Medulla oblongata (tissue), 1 donor: ENCODE results near the gene MORN3.
"Not testable (repeated sequence)": the region's sequence is repeated elsewhere in the genome, so short reads cannot be mapped to it uniquely, and the experiment has no call there.

Experiments used
- DNase-seq: peaks from one replicate; pipeline ENCODE4 v3.0.0-alpha.2; 2015; ENCODE audit errors: extremely low spot score

The MORN3 gene

DNA sequence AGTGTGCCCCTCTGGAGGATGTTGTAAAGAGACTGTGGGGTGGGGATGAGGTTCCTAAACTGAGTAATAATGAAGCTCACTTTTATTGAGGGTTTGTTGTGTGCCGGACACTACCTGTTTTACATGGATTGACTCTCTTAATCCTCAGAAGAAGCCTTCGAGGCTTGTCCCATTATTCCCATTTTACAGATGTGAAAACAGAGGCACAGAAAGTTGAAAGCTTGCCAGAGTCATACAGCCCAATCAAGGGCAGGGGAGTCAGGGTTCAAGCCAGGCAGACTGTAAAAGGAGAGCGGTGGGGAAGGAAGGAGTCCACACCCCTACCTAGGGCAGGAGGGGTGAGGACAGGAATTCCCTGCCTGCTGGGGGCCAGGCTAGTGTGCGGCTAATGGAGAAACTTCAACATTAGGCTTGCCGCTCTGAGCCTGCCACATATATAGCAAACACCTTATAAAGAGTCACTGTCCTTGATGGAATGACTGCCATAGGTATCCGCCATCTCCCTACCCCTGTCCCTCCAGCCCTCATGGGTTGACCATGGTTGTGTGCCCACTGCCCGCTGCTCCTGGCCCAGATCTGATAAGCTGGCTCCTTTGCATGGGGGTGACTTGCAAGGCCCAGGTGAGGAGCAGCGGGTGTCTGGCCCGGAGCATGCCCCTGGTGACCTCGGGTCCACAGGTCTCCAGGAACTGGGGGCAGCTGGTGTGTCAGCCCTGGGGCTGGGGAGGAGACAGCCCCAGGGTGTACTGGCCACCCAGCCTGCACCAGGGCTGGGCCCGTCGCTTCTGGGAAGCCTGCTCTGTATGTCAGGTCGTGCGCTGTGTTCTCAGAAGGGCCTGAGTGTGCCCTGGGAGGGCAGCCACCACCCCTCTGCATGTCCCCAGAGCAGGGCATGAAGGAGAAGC lies 30.9 kb downstream of the MORN3 start:
- DNase-seq: no peak

DNA sequence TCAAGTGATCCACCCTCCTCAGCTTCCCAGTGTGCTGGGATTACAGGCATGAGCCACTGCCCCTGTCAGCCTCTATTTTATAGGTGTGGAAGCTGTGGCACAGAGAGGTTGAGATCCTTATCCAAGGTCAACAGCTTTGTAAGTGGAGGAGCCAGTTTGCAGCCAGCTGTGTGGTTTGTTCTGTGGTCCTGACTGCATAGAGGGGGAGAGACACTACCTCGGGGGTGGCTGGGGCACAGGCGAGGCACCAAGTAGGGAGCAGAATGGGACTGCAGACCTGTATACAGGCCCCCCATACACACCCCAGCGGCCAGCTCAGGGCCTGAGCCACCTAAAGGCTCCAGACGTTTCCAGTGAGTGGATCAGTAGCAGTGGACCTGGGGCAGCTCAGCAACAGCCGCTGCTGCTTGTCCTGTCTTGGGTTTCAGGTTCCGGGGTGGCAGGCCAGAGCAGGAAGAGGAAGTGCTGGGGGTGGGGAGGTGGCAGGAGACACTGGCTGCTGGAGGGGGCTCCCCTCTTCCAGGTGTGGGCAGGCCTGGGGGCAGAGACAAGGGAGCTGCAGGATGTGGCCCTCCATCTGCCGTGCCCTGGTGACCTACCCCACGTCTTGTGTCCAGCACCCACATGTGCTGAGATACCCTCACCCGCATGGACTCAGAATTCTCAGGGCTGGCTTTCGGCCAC lies 32.1 kb downstream of the MORN3 start:
- DNase-seq: peak; percentile 38

DNA sequence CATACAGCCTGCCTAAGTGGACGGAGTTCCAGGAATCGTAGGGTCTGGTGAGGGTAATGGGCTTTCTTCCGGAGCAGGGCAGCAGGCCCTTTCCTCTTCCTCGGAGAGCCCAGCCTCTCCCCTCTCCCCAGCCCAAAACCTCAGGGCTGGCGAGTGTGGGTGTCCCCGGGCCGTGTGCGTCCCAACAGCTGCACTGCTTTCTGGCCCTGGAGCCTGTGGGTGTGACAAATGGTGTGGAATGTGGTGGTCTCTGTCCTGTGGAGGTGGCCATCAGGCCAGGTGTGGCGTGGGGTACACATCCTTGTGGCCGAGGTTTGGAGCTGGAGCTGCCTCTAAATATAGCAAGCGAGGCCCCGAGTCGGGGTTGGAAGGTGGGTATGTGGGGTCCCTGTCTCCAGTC lies 34.6 kb downstream of the MORN3 start:
- DNase-seq: no peak

DNA sequence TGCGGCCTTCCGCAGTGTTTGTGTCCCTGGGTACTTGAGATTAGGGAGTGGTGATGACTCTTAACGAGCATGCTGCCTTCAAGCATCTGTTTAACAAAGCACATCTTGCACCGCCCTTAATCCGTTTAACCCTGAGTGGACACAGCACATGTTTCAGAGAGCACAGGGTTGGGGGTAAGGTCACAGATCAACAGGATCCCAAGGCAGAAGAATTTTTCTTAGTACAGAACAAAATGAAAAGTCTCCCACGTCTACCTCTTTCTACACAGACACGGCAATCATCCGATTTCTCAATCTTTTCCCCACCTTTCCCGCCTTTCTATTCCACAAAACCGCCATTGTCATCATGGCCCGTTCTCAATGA lies 35.6 kb downstream of the MORN3 start:
- DNase-seq: not testable (repeated sequence)

DNA sequence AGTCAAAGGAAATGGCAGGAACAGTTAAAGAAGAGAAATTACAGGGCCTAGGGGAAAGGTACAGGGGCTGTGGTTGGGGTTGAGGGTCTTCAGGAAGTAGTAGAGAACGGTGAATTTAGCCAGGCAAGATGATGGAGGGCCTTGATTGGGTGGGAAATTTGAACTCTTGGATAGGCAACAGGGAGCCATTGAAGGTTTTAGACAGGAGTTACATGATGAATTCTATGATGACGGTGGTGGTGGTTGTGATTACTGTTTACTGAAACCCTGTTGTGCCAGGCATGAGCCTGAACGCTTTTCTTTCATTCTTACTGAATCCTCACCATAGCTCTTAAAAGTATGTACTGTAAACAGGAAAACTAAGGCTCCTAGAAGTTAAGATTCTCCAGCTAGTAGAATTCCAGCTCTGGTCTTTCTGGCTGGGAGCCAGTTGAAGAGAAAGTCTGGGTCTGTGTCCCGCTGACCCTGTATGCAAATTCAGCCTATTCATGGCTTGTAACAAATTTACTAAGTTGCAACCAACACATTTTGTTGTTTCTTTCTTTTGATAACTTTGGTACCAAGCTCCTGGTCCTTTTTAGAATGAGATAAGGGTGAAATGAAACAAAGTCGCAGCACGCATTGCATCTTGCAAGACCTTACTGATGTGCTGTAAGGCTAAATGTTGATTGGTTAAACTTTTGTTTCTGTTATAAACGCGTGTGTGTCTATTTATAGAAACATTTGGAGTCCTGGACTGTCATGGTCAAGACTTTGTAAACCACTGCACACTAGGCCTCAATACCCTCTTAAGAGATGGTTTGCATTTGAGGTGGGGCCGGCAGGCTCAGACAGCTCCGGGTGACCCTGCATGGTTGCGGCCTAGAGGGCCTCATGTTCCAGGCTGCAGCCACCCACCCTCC lies 37.1 kb downstream of the MORN3 start:
- no peak for DNase-seq

DNA sequence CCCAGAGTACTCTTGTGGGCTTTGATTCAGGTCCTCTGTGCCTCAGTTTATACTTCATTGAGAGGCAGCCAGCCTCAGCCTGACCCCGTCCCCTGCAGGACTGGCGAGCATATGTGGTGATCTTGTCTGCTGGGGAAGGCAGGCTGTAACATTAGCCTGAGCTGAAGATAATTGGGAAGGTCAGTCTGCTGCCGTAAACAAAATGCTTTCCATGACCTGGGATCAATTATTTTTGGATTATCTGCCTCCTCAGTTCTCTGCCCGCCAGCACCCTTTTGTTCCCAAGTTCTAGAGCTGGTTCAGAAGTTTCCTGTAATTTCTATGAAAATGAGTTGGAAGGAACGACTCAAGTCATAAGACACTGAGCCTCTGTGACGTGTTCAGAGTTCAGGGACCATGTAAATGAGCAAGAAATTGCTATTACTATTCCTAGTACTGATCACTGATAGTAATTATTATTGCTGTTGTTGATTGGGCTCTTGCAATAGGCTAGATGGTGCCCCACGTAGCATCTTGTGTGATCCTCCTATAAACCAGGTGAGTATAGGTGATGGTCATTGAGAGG lies 38.6 kb downstream of the MORN3 start:
- no peak for DNase-seq

DNA sequence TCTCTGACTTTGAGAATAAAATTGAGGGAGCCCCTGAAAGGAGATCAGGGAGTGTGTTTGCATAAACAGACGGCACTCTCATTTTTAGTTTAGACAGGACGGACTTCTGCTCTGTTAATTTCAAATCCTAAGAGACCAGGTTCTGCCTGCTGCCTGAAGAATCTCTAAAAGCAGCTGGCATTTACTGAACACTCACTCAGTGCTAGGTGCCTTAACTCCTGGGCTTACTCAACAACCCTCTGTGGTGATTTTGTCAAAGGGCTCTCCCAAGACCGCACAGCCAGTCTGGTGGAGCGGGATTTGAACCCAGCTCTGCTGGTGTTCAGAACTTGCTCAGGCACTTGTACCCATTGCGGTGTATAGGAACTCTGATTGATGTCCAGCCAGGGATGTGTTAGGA lies 40.9 kb downstream of the MORN3 start:
- DNase-seq: no peak

DNA sequence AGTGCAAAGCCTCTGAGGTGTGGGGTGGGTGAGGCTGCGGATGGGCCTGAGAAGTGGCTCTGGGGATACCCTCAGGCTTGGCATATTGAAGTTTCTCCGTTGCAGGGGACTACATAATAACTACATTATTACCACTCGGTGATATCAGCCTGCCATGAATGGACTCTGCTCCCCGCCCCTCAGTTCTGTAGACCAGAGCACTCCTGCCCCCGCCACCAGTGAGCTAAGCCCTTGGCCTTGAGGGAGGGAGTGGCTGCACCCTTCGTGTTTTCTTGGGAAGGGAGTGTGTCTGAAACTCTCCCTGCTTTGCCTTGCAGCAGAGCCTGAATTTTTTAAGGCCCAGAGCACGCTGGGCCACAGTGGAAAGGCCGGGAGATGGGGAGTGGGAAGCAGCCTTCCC lies 41.4 kb downstream of the MORN3 start:
- no peak for DNase-seq

DNA sequence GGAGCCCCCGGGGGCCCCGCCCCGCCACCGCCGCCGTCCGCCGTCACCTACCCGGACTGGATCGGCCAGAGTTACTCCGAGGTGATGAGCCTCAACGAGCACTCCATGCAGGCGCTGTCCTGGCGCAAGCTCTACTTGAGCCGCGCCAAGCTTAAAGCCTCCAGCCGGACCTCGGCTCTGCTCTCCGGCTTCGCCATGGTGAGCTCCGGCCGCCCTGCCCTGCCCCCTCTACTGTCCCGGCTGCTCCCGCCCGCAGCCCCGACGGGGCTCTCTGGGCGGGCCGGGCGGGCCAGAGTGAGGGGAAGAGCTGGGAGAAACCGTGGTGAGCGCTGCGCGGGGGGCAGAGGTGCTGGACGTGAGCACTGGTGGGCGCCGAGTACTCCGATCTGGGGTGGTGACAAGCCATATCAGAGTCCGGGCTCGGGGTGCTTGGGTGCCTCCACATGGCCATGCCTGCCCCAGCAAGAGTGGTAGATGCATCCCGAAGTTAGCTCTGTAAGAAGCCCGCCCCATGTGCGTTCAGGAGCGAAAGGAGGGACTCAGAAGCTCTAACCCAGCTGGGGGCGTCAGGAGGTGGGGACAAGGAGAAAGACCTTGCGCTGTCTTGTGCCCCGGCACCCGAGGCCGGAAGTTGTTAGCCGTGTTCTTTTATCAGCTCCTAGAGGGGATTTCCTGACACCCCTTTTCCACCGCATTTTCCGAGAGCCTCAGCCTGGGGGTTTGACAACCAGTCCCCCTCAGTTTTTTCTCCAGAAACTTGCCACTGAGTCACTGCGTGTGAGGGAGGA lies 42.4 kb downstream of the MORN3 start:
- DNase-seq: peak; percentile 41

DNA sequence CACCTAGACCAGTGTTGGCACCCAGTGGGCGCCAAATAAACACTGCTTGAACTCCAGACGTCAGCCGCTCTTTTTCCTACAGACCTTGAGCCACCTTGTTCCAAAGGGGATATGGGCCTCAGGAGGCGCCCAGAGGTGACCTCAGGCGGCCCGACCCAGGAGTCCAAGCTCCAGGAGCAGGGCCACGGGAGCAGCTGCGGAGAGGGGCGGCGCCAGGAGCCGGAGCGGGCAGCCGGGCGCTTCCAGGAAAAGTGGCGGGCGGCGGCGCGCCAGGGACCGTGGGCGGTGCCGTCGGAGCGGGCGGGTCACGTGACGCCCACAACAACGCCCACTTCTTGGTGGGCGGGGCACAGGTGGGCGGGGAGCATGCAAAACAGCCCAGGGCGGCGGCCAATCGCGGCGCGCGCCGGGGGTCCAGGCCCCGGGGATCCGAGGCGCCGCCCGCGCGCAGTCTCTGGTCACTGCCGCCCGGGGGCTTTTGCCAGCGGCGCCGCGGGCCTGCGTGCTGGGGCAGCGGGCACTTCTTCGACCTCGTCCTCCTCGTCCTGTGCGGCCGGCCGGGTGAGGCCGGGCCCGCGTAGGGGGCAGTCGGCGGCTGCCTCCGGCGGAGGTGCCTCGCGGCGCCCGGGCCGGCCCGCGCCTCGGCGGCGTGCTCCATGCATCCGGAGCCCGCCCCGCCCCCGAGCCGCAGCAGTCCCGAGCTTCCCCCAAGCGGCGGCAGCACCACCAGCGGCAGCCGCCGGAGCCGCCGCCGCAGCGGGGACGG lies 43.2 kb downstream of the MORN3 start, which contains the start of gene ORAI1:
ORAI1 (plus strand) TSS at position 444 of the 766 bp plus-strand sequence.
- peak; percentile 96 for DNase-seq

DNA sequence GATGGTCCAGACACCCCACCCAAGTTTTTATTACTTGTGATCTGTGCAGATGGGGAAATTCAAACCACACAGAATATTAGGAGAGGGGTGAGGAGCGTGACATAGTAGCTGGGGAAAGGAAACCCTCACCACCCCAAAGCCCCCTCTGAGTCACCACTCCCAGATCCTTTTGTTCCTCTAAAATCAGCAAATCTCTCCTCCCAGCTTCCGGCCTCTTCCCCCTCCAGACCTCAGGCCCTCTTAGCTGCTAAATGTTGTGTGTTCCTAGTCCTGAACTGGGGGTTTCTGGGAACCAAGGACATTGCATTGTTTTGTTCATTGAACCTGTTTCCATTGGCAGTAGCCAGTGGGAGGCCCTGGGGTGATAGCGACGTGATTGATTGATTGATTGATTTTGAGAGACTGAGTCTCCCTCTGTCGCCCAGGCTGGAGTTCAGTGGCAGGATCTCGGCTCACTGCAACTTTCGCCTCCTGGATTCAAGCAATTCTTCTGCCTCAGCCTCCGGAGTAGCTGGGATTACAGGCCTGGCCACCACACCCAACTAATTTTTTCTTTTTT lies 49.0 kb downstream of the MORN3 start:
- no peak for DNase-seq

DNA sequence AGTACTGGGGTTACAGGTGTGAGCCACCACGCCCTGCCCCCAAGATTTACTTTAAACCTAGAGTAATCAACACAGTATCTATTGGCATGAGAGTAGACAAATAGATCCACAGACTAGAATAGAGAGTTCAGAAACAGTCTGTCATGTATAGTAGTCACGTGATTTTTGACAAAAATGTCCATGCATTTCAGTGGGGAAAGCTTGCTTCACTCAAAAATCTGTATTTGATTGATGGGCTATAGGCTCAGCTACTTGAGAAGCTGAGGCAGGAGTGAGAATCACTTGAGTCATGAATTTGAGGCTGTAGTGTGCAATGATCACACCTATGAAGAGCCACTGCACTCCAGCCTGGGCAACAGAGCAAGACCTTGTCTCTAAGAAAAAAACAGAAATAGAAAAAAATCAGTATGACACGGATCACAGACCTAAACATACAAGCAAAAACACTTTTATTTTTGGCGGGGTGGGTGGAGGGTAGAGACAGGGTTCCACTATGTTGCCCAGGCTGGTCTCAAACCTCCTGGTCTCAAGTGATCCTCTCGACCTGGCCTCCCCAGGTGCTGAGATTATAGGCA lies 50.7 kb downstream of the MORN3 start:
- no peak for DNase-seq

DNA sequence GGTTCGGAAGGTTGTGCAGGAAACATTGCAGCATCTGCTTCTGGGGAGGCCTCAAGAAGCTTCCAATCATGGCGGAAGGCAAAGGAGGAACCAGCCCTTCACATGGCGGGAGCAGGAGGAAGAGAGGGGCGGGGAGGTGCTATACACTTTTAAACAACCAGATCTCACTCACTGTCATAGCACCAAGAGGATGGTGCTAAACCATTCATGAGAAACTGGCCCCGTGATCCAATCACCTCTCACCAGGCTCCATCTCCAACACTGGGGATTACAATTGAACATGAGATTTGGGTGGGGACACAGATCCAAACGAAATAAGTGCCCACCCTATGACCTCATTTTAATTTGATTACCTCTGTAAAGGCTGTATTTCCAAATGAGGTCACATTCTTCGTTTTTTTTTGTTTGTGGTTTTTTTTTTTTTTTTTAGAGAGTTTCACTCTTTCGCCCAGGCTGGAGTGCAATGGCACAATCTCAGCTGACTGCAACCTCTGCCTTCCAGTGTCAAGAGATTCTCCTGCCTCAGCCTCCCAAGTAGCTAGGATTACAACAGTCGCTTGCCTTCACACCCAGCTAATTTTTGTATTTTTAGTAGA lies 54.5 kb downstream of the MORN3 start:
- no peak for DNase-seq

DNA sequence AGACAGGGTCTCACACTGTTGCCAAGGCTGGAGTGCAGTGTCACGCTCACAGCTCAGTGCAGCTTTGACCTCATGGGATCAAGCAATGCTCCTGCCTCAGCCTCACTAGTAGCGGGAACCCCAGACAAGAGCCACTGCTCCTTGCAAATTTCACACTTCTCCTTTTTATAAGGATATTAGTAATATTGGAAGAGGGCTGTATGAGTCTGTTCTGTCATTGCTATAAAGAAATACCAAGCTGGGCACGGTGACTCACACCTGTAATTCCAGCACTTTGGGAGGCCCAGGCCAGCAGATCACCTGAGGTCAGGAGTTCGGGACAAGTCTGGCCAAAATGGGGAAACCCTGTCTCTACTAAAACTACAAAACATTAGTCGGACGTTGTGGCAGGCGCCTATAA lies 56.0 kb downstream of the MORN3 start:
- no peak for DNase-seq

DNA sequence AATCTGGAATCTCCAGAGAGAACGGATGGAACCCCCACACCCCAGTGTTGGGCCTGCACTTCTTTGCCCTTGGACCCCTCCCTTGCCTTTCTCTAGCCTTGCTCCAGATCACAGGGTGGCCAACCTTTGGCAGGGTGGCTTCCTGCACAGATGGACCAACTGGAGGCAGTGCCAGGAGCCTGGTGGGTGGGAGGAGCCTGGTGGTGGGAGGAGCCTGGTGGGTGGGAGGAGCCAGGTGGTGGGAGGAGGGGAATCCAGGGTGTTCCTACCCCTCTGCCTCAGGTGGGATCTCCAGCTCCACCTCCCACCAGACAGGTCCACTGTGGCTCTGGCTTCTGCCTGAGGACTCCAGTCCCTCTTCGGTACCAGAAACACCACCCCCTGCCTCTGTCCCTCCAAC lies 58.1 kb downstream of the MORN3 start:
- no peak for DNase-seq

DNA sequence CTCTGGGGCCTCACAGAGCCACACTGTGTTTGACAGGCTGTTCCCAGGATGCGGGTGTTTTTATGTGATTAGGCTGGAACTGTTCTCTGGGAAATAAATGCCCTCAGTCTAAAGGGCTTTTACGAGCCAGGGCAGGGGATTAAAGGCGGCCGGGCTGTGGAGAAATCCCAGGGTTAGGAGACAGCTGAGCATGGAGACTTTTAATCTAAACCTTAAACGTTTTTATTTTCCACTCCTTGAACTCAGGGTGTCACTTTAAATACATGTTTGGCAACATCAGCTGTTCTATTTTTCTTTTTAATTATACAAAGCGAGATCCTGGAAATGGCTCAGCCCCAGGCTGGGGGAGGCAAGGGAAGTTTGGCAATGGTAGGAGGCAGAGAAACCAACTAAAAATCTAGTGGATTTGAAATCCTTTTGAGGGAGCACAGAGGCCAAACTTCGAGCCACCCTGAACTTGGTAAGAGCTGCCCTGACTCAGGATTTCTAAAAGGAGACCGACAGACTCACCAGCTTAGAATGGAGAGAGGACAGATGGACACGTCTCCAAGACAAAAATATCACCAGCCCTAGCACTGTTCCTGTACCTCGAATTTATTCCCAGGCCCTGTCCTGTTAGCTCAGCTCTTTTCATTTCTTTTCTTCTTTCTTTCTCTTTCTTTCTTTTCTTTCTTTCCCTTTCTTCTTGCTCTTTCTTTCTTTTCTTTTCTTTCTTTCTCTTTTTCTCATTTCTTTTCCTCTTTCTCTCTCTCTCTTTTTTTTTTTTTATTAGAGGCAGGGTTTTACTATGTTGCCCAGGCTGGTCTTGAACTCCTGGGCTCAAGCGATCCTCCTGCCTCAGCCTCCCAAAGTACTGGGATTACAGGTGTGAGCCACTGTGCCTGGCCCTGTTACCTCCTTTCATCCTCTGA lies 59.0 kb downstream of the MORN3 start:
- peak; percentile 14 for DNase-seq

DNA sequence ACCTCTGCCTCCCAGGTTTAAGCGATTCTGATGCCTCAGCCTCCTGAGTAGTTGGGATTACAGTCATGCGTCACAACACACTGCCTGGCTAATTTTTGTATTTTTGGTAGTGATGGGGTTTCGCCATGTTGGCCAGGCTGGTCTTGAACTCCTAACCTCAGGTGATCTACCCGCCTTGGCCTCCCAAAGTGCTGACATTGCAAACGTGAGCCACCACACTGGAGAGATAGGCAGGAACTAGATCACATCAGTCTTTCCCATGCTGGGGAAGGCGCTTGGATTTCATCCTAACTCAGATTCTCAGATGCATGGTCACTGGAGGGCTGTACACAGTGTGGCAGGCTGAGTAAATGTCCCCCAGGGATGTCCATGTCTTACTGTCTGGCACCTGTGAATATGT lies 61.2 kb downstream of the MORN3 start:
- no peak for DNase-seq

DNA sequence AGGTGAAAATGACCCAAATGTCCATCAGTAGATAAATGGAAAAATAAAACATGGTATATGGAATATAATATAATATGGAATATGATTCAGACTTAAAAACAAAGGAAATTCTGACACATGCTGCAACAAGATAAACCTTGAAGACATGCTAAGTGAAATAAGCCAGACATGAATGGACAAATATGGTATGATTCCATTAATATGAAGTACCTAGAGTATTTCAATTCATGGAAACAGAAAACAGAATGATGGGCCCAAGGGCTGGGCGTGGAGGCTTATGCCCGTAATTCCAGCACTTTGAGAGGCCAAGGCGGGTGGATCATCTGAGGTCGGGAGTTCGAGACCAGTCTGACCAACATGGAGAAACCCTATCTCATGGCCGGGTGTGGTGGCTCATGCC lies 65.9 kb downstream of the MORN3 start:
- DNase-seq: no peak
